Smooth muscle cell (in vitro differentiated cells): ENCODE results near the gene TRPC4AP. TPM values are rescaled to one million over a fixed set of nuclear protein-coding genes. Genes with fewer than 3 reads are reported as not detected.

Experiments used
- DNase-seq: peaks from one replicate; lab custom pipeline; 2025; ENCODE audit not compliant: unreplicated experiment; lab: John Stamatoyannopoulos, UW
- H2AFZ ChIP-seq: fragments of 200-600 bp; sonication (generic); 2 replicates; pipeline ENCODE4 v1.6.0; 2016; ENCODE audit warnings: antibody characterized with exemption, low read depth, mild to moderate bottlenecking
- H3F3A ChIP-seq: fragments of 200-600 bp; sonication (generic); 2 replicates; pipeline ENCODE4 v1.6.0; 2017; ENCODE audit warnings: antibody characterized with exemption, low read depth
- H3K27ac ChIP-seq: fragments of 200-600 bp; sonication (generic); 2 replicates; pipeline ENCODE4 v1.5.1; 2016; ENCODE audit warnings: low read depth, mild to moderate bottlenecking
- H3K27me3 ChIP-seq: fragments of 200-600 bp; sonication (generic); 2 replicates; pipeline ENCODE4 v1.6.1; 2016; ENCODE audit warnings: low read depth, mild to moderate bottlenecking
- H3K36me3 ChIP-seq: fragments of 200-600 bp; sonication (generic); 2 replicates; pipeline ENCODE4 v1.5.1; 2016; ENCODE audit warnings: low read depth
- H3K4me1 ChIP-seq: fragments of 200-600 bp; sonication (generic); 2 replicates; pipeline ENCODE4 v1.5.1; 2016; ENCODE audit warnings: low read depth
- H3K4me2 ChIP-seq: fragments of 200-600 bp; sonication (generic); 2 replicates; pipeline ENCODE4 v1.6.0; 2016; ENCODE audit warnings: mild to moderate bottlenecking
- H3K4me3 ChIP-seq: fragments of 200-600 bp; sonication (generic); 2 replicates; pipeline ENCODE4 v1.5.1; 2016; ENCODE audit warnings: mild to moderate bottlenecking
- H3K79me2 ChIP-seq: fragments of 200-600 bp; sonication (generic); 2 replicates; pipeline ENCODE4 v1.6.0; 2016; ENCODE audit warnings: low read depth, mild to moderate bottlenecking
- H3K9ac ChIP-seq: fragments of 200-600 bp; sonication (generic); 2 replicates; pipeline ENCODE4 v1.6.0; 2016; ENCODE audit warnings: low read depth
- H3K9me3 ChIP-seq: fragments of 200-600 bp; sonication (generic); replicated peaks from 2 replicates; pipeline ENCODE4 v1.5.1; 2016; ENCODE audit warnings: low read depth
- H4K20me1 ChIP-seq: fragments of 200-600 bp; sonication (generic); 2 replicates; pipeline ENCODE4 v1.6.0; 2016; ENCODE audit warnings: low read depth
- WGBS: methylation state at CpG from one replicate; pipeline ENCODE4 v1.1.7; 2016; ENCODE audit warnings: low lambda C conversion rate; 5-methylcytosine and 5-hydroxymethylcytosine counted together
- microRNA counts: library from miRNA; unstranded; fragments of <30 nt; microRNA quantifications from one replicate; lab custom pipeline; 2016
- microRNA-seq: library from miRNA; unstranded; fragments of <30 nt; microRNA quantifications from one replicate; pipeline ENCODE4, GENCODE V29; 2016; ENCODE audit warnings: borderline number of aligned reads
- polyA plus RNA-seq: library from polyadenylated mRNA; unstranded; fragments of >200 nt; fragmentation: Nextera tagmentation; extraction: Ambion mirVana; gene quantifications from 2 replicates; pipeline ENCODE4 v1.2.1, GENCODE V29; 2016
- small RNA-seq: library from RNA; depleted of rRNA; stranded (forward); fragments of <200 nt; gene quantifications from one replicate; pipeline ENCODE3, GENCODE V24; 2014
- total RNA-seq: library from RNA; depleted of rRNA; stranded (reverse); fragments of >200 nt; gene quantifications from 2 replicates; pipeline ENCODE4 v1.2.3, GENCODE V29; 2014
- TF ChIP-seq, protein P1 (sequence below): fragments of 200-600 bp; sonication (generic); IDR thresholded peaks from 2 replicates; pipeline ENCODE4 v1.5.1; 2017; ENCODE audit warnings: borderline replicate concordance, mild to moderate bottlenecking, antibody characterized with exemption; ENCODE audit not compliant: insufficient read depth, poor library complexity, severe bottlenecking

The TRPC4AP gene
- total and polyA plus RNA-seq, 2 experiments from 2014 or later: 77.3 to 95.4 TPM

DNA sequence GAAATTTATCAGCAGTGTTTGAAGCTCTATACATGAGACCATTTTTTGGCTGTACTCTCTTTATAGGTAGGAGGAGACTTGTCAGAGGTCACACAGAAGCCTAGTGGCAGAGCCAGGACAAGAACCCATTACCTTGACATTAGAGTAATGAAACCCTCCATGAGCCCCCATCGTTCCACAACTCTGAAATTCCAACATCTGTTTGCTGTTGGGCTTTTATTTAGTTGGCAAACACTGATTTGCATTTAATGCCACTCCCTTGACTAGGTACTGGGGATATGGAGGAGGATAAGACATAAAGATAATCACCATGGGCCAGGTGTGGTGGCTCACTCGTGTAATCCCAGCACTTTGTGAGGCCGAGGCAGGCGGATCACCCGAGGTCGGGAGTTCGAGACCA, 138.6 kb downstream of the TRPC4AP start:
- no peak overlapping the region for H2AFZ ChIP-seq
- WGBS: 94% methylated on average over 7 of the region's 7 CpGs
- H3K27ac ChIP-seq: no peak overlapping the region
- H3K9me3 ChIP-seq: no peaks in the 10 kb centered on the region
- H3K4me2 ChIP-seq: no peak overlapping the region
- no peaks in the 10 kb centered on the region for H4K20me1 ChIP-seq
- H3K4me3 ChIP-seq: no peak overlapping the region
- H3F3A ChIP-seq: peaks cover 3% of the 10 kb centered on the region
- H3K79me2 ChIP-seq: peaks cover 9% of the 10 kb centered on the region
- H3K4me1 ChIP-seq: peaks cover 11% of the 10 kb centered on the region
- no peaks in the 10 kb centered on the region for H3K36me3 ChIP-seq
- no peak overlapping the region for H3K9ac ChIP-seq
- DNase-seq: no peak
- H3K27me3 ChIP-seq: no peaks in the 10 kb centered on the region
- TF ChIP-seq, protein P1, sequence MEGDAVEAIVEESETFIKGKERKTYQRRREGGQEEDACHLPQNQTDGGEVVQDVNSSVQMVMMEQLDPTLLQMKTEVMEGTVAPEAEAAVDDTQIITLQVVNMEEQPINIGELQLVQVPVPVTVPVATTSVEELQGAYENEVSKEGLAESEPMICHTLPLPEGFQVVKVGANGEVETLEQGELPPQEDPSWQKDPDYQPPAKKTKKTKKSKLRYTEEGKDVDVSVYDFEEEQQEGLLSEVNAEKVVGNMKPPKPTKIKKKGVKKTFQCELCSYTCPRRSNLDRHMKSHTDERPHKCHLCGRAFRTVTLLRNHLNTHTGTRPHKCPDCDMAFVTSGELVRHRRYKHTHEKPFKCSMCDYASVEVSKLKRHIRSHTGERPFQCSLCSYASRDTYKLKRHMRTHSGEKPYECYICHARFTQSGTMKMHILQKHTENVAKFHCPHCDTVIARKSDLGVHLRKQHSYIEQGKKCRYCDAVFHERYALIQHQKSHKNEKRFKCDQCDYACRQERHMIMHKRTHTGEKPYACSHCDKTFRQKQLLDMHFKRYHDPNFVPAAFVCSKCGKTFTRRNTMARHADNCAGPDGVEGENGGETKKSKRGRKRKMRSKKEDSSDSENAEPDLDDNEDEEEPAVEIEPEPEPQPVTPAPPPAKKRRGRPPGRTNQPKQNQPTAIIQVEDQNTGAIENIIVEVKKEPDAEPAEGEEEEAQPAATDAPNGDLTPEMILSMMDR: no peak

DNA sequence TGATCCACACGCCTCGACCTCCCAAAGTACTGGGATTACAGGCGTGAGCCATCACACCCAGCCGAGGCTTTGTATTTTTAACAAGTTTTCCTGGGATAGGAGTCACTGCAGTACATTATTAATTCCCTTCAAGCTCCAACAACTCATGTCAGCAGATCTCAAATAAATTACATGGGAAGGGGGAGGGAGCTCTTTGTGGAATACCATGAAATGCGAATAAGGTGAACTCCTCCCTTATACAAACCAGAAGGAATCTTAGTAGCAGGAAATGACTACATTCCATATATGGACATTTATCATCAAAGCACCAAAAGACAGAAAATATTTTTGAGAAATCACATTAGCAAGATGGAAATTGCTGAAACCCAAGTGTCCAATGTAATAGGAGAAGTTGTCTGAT, 139.9 kb downstream of the TRPC4AP start:
- no peaks in the 10 kb centered on the region for H3K36me3 ChIP-seq
- H3K79me2 ChIP-seq: peaks cover 9% of the 10 kb centered on the region
- no peaks in the 10 kb centered on the region for H3K27me3 ChIP-seq
- no peaks in the 10 kb centered on the region for H4K20me1 ChIP-seq
- WGBS: 85% methylated on average over 5 of the region's 5 CpGs
- H3K9me3 ChIP-seq: no peaks in the 10 kb centered on the region
- no peak overlapping the region for H3K4me2 ChIP-seq
- H3K4me1 ChIP-seq: peaks cover 11% of the 10 kb centered on the region
- H3K4me3 ChIP-seq: no peak overlapping the region
- no peak for DNase-seq
- H3F3A ChIP-seq: peaks cover 3% of the 10 kb centered on the region
- H2AFZ ChIP-seq: no peak overlapping the region
- H3K27ac ChIP-seq: no peak overlapping the region
- H3K9ac ChIP-seq: no peak overlapping the region
- TF ChIP-seq, protein P1: no peak

MicroRNAs within 50 kb of the gene (microRNA counts, 767-probe panel; counts per million panel counts)
- microRNA hsa-miR-499a-3p (lab: Ali Mortazavi, UCI) (183 counts per million), microRNA hsa-miR-499a-5p (lab: Ali Mortazavi, UCI) (183 counts per million), microRNA hsa-miR-499b-3p (lab: Ali Mortazavi, UCI) (183 counts per million), microRNA hsa-miR-499b-5p (lab: Ali Mortazavi, UCI) (183 counts per million)

Small RNA genes lying within 50 kb of the gene (microRNA-seq; reads per million reads assigned to microRNA genes)
- not detected for gene MIR499A
- not detected for gene MIR499B

Small RNA genes lying within 50 kb of the gene (small RNA-seq; reads per million reads assigned to genes)
- not detected for gene MIR499A
- not detected for gene RF00275
- 0.13 reads per million for gene RNU6-407P

Other genes starting within 250 kb of the TRPC4AP start
- 2.8 and 4.0 TPM in 2 replicates for gene GGT7, start 220.0 kb downstream of the TRPC4AP start, total RNA-seq
- 15.2 and 19.0 TPM in 2 replicates for gene GGT7, start 220.0 kb downstream of the TRPC4AP start, polyA plus RNA-seq
- gene ACSS2, start 216.2 kb downstream of the TRPC4AP start, total RNA-seq: 33.9 and 35.1 TPM in 2 replicates
- 27.1 and 37.7 TPM in 2 replicates for gene ACSS2, start 216.2 kb downstream of the TRPC4AP start, polyA plus RNA-seq
- 48.4 and 57.8 TPM in 2 replicates for gene GSS, start 137.0 kb downstream of the TRPC4AP start, total RNA-seq
- gene GSS, start 137.0 kb downstream of the TRPC4AP start, polyA plus RNA-seq: 65.3 and 71.6 TPM in 2 replicates
- gene MYH7B, start 136.9 kb downstream of the TRPC4AP start, total RNA-seq: not detected in 2 replicates
- gene MYH7B, start 136.9 kb downstream of the TRPC4AP start, polyA plus RNA-seq: 0.67 and 0.70 TPM in 2 replicates
- gene EDEM2, start 54.5 kb upstream of the TRPC4AP start, total RNA-seq: 7.8 and 11.6 TPM in 2 replicates
- 19.4 and 22.6 TPM in 2 replicates for gene EDEM2, start 54.5 kb upstream of the TRPC4AP start, polyA plus RNA-seq
- gene PROCR, start 79.3 kb upstream of the TRPC4AP start, total RNA-seq: 5.4 and 8.3 TPM in 2 replicates
- gene PROCR, start 79.3 kb upstream of the TRPC4AP start, polyA plus RNA-seq: 4.4 and 4.8 TPM in 2 replicates
- gene MMP24, start 133.9 kb upstream of the TRPC4AP start, total RNA-seq: 0.09 and 0.45 TPM in 2 replicates
- gene MMP24, start 133.9 kb upstream of the TRPC4AP start, polyA plus RNA-seq: 0.03 and 0.97 TPM in 2 replicates
- 14.3 and 22.7 TPM in 2 replicates for gene MMP24OS, start 185.3 kb upstream of the TRPC4AP start, total RNA-seq
- gene MMP24OS, start 185.3 kb upstream of the TRPC4AP start, polyA plus RNA-seq: 43.7 and 44.7 TPM in 2 replicates
- 76.4 and 110 TPM in 2 replicates for gene EIF6, start 192.0 kb upstream of the TRPC4AP start, total RNA-seq
- gene EIF6, start 192.0 kb upstream of the TRPC4AP start, polyA plus RNA-seq: 179 and 251 TPM in 2 replicates
- 0.27 and 0.49 TPM in 2 replicates for gene FAM83C, start 199.6 kb upstream of the TRPC4AP start, total RNA-seq
- gene FAM83C, start 199.6 kb upstream of the TRPC4AP start, polyA plus RNA-seq: 0.05 TPM in 1 of 2 replicates, not detected in the other